ENCODE results near the gene HAND2.

DNA sequence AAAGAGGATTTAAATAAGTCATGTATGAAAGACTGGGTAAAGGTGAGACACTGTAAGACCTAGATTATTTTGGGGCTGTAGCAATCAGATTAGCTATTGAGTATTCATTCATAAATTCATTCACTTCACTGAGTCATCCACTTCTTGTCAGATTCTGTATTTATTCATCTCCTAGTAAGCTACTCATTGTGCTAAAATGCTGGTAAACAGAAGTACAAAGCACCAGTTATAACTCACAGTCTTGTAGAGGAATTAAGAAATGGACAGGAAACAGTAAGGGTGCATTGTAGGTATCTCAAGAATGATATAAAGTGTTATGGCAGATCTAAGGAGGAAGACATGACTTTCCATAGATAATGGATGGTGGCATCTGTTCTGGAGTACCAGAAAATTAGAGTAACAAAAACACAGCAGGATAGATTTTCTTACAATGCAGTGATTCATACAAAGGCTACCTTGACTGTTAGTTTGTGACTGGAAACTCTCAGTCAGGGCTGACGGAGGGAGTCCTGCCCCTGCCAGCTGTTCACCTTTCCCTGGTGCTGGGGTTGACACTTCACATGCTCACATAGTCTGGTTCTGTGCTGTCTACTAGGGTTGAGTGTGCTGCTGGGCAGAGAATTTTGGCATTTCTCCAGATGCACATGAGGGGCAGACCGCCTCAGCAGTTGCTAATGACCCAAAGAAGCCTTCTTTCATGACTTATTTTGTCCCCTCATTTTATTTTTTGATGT is 26.5 kb upstream of the HAND2 start:
- TF ChIP-seq POLR2AphosphoS5 (IDR thresholded peaks at IDR 0.05; ENCODE audit: low read depth, low read length) (no peak), SIN3A (IDR thresholded peaks at IDR 0.05; ENCODE audit: borderline replicate concordance, insufficient read depth, low read length) (no peak), TAF1 (IDR thresholded peaks at IDR 0.05; ENCODE audit: borderline replicate concordance, insufficient read depth, low read length) (no peak), FOXP2 (optimal IDR thresholded peaks at IDR 0.05; ENCODE audit: borderline replicate concordance, extremely low read depth, extremely low read length, insufficient read depth) (no peak)
- TF ChIP-seq, protein P1, sequence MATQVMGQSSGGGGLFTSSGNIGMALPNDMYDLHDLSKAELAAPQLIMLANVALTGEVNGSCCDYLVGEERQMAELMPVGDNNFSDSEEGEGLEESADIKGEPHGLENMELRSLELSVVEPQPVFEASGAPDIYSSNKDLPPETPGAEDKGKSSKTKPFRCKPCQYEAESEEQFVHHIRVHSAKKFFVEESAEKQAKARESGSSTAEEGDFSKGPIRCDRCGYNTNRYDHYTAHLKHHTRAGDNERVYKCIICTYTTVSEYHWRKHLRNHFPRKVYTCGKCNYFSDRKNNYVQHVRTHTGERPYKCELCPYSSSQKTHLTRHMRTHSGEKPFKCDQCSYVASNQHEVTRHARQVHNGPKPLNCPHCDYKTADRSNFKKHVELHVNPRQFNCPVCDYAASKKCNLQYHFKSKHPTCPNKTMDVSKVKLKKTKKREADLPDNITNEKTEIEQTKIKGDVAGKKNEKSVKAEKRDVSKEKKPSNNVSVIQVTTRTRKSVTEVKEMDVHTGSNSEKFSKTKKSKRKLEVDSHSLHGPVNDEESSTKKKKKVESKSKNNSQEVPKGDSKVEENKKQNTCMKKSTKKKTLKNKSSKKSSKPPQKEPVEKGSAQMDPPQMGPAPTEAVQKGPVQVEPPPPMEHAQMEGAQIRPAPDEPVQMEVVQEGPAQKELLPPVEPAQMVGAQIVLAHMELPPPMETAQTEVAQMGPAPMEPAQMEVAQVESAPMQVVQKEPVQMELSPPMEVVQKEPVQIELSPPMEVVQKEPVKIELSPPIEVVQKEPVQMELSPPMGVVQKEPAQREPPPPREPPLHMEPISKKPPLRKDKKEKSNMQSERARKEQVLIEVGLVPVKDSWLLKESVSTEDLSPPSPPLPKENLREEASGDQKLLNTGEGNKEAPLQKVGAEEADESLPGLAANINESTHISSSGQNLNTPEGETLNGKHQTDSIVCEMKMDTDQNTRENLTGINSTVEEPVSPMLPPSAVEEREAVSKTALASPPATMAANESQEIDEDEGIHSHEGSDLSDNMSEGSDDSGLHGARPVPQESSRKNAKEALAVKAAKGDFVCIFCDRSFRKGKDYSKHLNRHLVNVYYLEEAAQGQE (IDR thresholded peaks at IDR 0.05; ENCODE audit: insufficient read depth in 1 of 2, low read depth in 2 of 2, low read length in 2 of 2): no peak

Measured in PFSK-1 (cell line).